Activated CD8-positive, alpha-beta memory T cell treated with anti-CD3 and anti-CD28 coated beads, Interleukin-2, amount 50 U/mL, for 48 hours (primary cell): ENCODE data around the gene DNMT3A.

Source experiments
- DNase-seq: peaks from one replicate; pipeline ENCODE4 v3.0.0-alpha.2; 2020

DNMT3A gene

GRCh38 chr2:25324251-25324650 is 17.5 kb downstream of the DNMT3A start:
- no peak for DNase-seq

DNA sequence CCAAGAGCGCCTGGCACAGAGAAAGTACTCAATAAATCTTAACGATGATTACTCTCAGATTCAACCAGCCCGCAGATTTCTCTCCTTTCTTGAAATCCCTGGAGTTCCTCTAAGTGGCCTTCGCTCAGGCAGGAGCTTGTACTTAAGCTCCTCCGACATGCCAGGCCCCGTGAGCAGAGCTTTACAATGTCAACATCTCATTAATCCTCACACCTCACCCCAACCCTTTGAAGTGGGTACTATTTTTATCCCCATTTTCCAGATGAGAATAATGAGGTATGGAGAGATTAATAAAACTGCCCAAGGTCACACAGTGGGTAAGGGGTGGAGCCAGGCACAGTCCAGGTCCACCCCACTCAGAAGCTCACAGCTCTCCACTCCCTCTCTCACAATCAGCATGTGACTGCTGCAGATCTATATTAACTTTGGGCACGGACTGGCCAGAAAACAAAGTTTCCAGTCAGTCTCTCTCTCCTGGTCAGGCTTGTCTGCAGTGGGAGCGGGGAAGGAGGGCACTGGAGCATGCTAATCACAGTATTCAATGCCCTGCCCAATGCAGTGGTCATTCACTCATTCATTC is 18.0 kb downstream of the DNMT3A start:
- no peak for DNase-seq

GRCh38 chr2:25323042-25323514 is 18.6 kb downstream of the DNMT3A start:
- DNase-seq: peak; percentile 82

DNA sequence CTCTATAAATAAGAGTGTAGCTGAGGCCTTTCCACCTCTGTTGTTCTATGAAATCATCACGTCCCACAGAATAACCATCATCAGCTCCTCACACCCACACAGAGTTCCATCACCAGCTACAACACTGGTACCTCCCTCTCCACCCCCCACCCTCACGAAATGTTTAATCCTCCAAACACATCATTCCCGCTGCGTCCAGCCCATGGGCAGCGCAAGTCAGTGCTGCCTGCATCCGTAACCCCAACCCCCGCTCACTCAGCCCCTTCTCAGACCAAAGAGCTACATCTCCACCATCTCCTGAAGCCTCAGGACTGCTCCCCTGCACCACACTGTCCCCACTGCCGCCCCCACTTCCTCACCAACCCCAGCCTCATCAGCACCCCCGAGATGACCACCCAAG is 19.4 kb downstream of the DNMT3A start:
- peak; percentile 57 for DNase-seq

DNA sequence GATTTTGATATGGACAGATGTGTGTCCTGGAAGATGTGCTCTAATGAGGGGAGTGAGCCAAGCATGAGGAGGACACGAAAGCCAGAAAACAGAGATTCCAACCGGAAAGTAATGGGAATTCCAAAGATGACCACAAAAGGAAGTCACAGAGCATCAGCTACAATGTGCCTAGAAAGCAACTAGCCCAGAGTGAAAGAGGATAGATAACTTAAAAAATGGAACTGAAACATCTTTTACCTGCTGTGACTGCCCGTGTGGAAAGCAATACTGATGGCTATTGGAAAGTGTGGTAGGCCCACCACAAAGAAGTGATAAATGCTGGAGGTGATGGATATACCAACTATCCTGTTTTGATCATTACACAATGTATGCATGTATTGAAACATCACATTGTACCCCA is 21.6 kb downstream of the DNMT3A start:
- DNase-seq: no peak

DNA sequence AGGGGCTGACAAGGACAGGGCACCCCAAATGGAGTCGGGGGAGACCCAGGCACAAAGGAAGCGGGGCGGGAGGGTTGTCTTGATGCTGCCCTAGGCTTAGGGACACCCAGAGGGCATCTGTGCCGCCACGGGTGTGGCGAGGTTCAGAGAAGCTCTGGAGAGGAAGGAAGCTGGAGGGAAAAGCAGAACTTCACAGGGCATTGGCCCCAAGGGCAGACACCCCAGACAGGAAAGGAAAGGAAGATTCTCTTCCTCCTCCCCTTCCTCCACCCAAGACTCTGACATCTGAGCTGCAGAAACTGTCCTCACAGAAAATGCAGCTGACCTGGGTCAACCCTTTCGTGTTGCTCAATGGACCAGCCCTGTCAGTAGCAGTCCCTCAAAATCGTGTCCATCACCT is 25.6 kb downstream of the DNMT3A start:
- no peak for DNase-seq

DNA sequence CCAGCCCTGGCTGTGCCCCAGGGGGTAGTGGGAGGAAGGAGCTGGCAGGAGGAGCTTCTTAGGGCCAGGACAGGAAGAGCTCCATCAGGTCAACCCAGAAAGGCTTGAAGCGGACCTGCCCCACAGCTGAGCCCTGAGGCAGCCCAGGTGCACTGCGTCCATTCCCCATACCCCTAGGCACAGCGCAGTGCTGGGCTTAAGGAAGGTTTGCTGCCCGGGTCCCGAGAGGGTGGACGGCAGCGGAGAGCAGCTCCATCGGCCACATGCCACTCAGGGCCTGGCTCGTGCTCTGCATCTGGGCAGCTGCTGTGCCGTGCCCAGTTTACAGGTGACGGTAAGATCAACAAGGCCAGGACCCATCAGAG is 26.4 kb downstream of the DNMT3A start:
- no peak for DNase-seq

GRCh38 chr2:25314514-25315315 is 27.0 kb downstream of the DNMT3A start:
- peak; percentile 92 for DNase-seq

GRCh38 chr2:25313711-25314513 is 27.8 kb downstream of the DNMT3A start:
- no peak for DNase-seq

- peak; percentile 57 for DNase-seq
Measured at GRCh38 chr2:25312958-25313710, 28.6 kb downstream of the DNMT3A start.

DNA sequence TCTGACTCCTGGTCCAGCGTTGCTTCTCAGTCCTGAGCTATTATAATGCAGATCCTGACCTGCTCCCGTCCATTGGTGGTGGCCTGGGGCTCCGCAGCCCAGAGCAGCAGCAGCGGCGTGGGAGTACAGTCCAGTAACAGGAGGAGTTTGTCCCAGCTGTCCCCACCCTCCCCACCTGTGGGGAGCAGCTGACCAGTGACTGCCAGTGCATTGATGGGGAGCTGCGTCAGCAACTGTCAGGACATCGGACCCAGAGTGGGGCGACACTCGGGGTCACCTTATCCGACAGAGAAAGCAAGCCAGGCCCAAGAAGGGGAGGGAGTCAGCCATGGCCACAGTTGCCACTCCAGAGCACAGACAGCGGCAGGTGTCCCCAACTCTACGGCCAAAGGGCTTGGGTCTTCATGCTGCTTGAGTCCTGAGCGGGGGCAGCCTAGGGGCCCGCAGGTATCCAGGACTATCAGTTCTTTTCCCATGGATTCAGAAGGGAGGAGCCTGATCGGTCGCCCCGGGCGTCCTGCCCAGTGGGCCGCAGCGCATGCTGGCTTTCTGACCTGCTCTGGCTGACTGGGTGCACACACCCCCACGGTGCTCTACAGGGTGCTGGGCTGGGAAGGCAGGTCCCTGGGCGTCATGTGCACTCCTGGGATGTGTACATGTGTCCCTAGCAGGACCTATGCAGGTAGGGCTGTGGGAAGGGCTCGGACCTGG is 29.7 kb downstream of the DNMT3A start:
- no peak for DNase-seq

GRCh38 chr2:25310965-25311864 is 30.5 kb downstream of the DNMT3A start:
- no peak for DNase-seq

DNA sequence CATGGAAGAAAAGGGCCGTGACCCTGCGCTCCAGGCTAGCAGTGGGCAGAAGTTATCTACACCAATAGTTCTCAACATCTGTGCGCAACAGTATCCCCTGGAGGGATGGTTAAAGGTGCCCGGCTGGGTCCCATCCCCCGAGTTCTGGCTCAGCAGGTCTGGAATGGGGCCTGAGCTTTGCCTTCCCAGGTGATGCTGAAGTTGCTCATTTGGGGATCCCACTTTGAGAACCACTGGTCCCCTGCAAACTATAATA is 31.1 kb downstream of the DNMT3A start:
- DNase-seq: no peak

- DNase-seq: peak; percentile 81
Measured at GRCh38 chr2:25309402-25309801, 32.3 kb downstream of the DNMT3A start.

DNA sequence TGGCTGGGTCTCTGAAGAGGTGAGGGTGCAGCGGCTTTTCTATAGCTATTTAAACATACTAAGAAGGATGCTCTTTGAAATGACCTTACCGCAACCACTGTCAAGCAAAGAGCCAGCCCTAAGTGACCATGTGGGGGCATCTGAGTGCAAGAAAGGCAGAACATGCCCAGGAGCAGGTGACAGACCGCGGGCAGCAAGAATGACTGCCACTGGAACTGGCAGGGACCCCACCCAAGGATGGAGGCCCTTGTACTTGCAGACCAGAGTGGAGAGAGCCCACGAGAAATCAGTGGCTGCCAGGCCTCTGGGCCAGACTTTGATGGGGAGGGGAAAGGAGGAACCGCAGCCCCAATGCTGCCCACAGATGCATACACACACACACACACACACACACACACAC is 33.1 kb downstream of the DNMT3A start:
- DNase-seq: no peak

DNA sequence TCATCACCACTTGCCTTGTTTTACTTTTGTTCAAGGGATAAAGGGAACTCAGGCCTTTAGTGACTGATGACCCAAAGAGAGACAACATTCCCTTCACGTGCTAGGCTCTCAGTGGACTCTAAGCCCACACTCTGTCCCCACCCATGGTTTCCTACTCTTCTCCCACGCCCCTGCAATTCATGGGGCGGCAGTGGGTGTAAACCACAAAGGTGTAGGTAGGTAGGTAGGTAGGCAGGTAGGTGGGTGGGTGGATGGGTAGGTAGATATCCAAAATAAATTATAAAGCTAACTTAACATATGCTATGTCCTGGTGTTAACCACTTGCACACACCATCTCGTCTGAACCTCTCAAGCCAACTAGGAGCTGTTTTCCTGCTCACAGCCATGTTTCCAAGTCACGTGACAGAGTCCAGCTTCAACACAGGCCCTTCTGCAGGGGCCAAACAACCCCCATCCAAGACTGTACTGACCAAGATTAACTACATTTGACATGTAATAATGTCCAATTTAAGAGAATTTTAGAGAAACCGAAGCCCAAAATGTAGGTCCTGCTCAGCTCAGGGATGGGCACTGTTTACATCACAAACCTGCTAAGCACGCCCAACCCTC is 33.7 kb downstream of the DNMT3A start:
- no peak for DNase-seq

DNA sequence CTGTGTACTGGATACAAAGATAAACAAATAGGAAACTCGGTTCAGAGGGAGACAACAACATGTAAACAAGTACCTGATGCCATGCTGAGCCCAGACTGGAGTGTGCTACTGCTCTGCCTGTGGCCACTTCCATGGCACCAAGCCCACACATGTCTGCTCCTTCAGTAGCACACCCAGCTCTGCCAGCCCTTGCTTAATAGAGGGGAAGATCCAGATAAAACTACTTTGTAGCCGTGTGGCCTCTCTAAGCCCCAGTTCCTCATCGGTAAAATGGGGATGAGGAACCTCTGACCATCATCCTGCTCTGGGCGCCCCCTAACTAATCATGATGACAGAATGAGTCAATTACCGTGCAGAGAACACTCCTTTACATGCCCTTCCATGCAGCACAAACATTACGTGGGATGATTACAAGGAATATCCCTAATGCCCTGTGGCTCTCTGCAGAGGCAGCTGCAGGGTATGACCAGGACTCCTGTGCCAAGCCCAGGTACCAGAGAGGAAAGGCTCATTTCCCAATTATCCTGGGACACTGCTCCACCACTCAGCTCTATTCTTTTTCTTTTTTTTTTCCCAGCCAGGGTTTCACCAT is 34.9 kb downstream of the DNMT3A start:
- DNase-seq: no peak

DNA sequence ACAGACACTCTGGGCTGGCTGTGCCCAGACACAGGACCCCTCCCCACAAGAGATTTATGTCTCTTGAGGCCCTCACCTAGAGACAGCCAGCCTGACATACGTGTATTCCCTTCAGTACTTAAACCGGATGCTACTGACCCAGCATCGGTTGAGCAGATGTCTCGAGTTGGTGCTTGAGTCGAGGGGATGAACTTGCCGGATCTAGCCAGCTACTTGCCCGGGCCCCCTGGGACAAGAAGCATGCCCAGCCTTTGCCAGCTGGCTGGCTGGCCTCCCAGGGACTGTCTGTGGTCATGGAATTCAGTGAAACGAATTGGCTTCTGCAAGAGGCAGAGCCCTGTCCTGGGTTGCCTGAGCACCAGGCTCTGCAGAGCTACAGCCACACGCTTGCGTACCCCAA is 36.0 kb downstream of the DNMT3A start:
- no peak for DNase-seq

DNA sequence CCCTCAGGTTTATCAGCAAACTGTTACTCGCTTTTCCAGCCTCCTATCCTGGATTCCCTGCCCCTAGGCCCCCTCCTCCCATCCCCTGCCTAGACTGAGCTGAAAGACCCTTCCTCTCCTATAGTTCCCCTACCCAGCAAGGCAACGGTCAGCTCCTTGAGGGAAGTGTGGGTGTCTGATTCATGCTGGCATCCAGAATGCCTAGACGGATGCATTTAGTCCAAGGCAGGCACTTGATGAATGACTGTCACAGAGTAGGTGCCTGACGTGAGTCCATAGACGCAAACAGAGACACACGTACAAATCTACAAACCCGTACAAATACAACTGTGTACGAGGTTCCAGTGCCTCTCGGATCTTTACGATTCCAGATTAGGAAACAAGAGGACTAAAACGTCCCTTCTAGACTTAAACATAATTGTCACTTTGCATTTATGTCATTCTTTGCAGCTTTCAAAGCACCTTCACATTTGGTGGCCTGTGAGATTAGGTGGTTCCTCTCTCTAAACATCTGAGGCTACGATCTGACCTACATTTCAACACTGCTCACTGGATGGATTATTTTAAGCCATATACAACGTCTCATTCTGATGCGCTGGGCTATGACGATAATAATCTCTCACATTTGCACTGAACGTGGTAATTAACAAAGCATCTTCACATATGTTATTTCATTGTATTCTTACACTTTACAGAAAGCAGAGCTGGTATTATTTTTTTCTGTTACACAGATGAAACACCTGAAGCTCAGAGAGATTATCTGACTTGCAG is 36.7 kb downstream of the DNMT3A start:
- no peak for DNase-seq

DNA sequence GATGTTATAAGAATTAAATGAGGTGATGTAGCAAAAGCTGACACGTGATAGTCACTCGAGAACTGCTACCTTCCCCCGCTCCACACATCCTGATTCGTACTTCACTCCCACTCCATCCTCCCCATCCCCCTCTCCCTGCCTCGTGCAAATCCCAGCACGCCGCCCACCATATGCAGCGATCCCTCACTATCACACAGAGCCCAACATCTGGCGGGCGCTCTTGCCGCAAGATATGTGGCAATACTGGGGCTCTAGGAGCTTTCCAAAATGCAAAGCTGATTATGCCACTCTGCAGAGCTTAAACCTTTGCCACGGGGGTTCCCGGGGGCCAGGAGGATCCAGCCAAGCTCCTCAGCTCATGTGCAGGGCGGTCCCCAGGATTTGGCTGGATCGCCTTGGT is 37.4 kb downstream of the DNMT3A start:
- DNase-seq: no peak
